AG04450 (cell line): ENCODE data around the gene KCNIP3. TPM values are rescaled to one million over a fixed set of nuclear protein-coding genes. Genes with fewer than 3 reads are reported as not detected.

Source experiments
- CTCF ChIA-PET: fragments of 300-600, 350-600 bp; formaldehyde crosslinking; extraction: SDS; loops from one replicate; lab custom pipeline; 2022; ENCODE audit warnings: antibody characterized with exemption, inconsistent platforms; lab: Charles Lee
- POLR2A ChIA-PET: fragments of 350-600 bp; formaldehyde crosslinking; extraction: SDS; loops from one replicate; lab custom pipeline; 2021; ENCODE audit warnings: antibody characterized with exemption, inconsistent platforms; lab: Yijun Ruan, JAX
- DNase-seq: peaks from one replicate; pipeline ENCODE4 v3.0.0-alpha.2; 2011; ENCODE audit warnings: low read depth, low spot score
- H3K27ac ChIP-seq: one replicate; pipeline ENCODE4 v1.5.1; 2012; ENCODE audit warnings: low read depth, low read length, control low read depth
- H3K27me3 ChIP-seq: one replicate; pipeline ENCODE4 v1.6.0; 2012; ENCODE audit warnings: low read length; ENCODE audit not compliant: control insufficient read depth, insufficient read depth
- H3K4me3 ChIP-seq: 2 replicates; pipeline ENCODE4 v1.5.1; 2011; ENCODE audit warnings: mild to moderate bottlenecking, low read depth, low read length, control low read depth
- H3K9me3 ChIP-seq: 2 replicates; pipeline ENCODE4 v1.5.1; 2012; ENCODE audit warnings: low read length; ENCODE audit not compliant: control insufficient read depth, insufficient read depth
- CTCF ChIP-seq: IDR thresholded peaks from 2 replicates; pipeline ENCODE4 v1.5.1; 2011; ENCODE audit warnings: low read depth, low read length, control low read depth, inconsistent platforms
- polyA plus RNA-seq: library from polyadenylated mRNA; depleted of rRNA; stranded (reverse); fragments of >200 nt; gene quantifications from 2 replicates; pipeline ENCODE4 v1.2.3, GENCODE V29; 2011

The KCNIP3 gene
- polyA plus RNA-seq, 1 experiment, result 0.12 TPM

- no peaks in the 10 kb centered on the region for H3K27me3 ChIP-seq
- no peak for DNase-seq
- no peak for TF ChIP-seq CTCF
- H3K4me3 ChIP-seq, result no peak overlapping the region
- H3K27ac ChIP-seq, result no peak overlapping the region
- H3K9me3 ChIP-seq, result no peaks in the 10 kb centered on the region; the same call in 1 of the 2 replicates
- ChIA-PET CTCF (interaction anchor here (4.1 kb wide), 1 partner anchor 8 kb away, joined by 15 read pairs; no protein-coding TSS in a partner anchor), POLR2A (no interaction called here)
Observed at GRCh38 chr2:95380731-95381130, 83.6 kb downstream of the KCNIP3 start.

GRCh38 chr2:95381212-95382191 lies 84.4 kb downstream of the KCNIP3 start:
- ChIA-PET POLR2A (no interaction called here), CTCF (interaction anchor here (4.1 kb wide), 1 partner anchor 8 kb away, joined by 15 read pairs; no protein-coding TSS in a partner anchor)
- H3K9me3 ChIP-seq, result no peaks in the 10 kb centered on the region; the same call in 1 of the 2 replicates
- TF ChIP-seq CTCF, result no peak
- no peak overlapping the region for H3K27ac ChIP-seq
- H3K27me3 ChIP-seq, result peaks cover 4% of the 10 kb centered on the region
- H3K4me3 ChIP-seq, result no peak overlapping the region
- no peak for DNase-seq

- Histone ChIP-seq H3K27ac (no peak overlapping the region), H3K4me3 (no peak overlapping the region), H3K27me3 (peaks cover 5% of the 10 kb centered on the region), H3K9me3 (no peaks in the 10 kb centered on the region; the same call in 1 of the 2 replicates)
- DNase-seq, result no peak
- no peak for TF ChIP-seq CTCF
- CTCF ChIA-PET, result no interaction called here
- POLR2A ChIA-PET, result no interaction called here
Observed at GRCh38 chr2:95382192-95382591, 85.0 kb downstream of the KCNIP3 start.

GRCh38 chr2:95382686-95383634 lies 85.8 kb downstream of the KCNIP3 start:
- no peak overlapping the region for H3K27ac ChIP-seq
- CTCF ChIA-PET, result no interaction called here
- no peak overlapping the region for H3K4me3 ChIP-seq
- H3K27me3 ChIP-seq, result peaks cover 5% of the 10 kb centered on the region
- H3K9me3 ChIP-seq, result no peaks in the 10 kb centered on the region; the same call in 1 of the 2 replicates
- DNase-seq, result no peak
- POLR2A ChIA-PET, result no interaction called here
- TF ChIP-seq CTCF, result no peak
